Measurements from ENCODE around the gene EGLN1. TPM values are rescaled to one million over a fixed set of nuclear protein-coding genes. Genes with fewer than 3 reads are reported as not detected.

The EGLN1 gene
- total and polyA plus RNA-seq, 2 of the 8 experiments (the other 6 are each of a cell fraction or from before 2014, with no cell fraction given), result 4.0 to 6.4 TPM

DNA sequence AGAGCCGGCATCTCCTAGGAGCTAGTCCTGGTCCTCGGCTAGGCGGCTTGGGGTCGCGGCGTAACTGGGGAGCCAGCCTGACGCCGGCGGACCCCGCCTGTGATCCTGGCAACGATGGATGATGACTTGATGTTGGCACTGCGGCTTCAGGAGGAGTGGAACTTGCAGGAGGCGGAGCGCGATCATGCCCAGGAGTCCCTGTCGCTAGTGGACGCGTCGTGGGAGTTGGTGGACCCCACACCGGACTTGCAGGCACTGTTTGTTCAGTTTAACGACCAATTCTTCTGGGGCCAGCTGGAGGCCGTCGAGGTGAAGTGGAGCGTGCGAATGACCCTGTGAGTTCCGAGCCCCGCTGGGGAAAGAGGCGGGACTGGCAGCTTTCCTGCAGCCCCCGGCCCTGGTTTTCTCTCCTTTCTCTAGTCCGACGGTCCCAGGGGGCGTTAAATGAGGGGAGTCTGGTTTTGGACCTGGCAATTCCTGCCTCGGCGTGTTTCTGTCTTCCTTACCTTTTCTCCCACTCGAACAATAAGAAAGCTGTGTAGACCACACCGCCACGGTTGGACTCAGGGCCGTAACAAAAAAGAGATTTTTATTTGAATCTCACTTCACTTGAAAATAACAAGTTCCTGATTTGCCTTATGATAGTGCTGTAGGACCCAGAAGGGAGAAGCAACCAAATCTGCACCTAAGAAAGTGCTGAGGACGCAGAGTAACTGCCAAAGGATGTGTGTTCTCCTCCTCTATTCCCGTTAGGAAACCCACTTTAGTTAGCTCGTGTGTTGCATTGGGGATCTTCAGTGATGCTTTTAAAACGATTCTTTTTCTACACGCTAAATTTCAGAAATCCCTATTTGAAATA lies 83.6 kb downstream of the EGLN1 start, which contains the start of gene SPRTN:
TSS of gene SPRTN (plus strand) at position 24 of the 859 bp plus-strand sequence. CDS start at position 115, 91 bp downstream.
- peak within 1 kb of the TSS; percentile 92 for H3K56ac ChIP-seq (replicated peaks; ENCODE audit: insufficient read length, low read depth, low read length)
- FAIRE-seq, result no peak
- no peak within 1 kb of the TSS for H2BK120ac ChIP-seq (replicated peaks; ENCODE audit: low read depth, low read length)
- H4K5ac ChIP-seq (ENCODE audit: insufficient read length, low read depth, low read length), result peak within 1 kb of the TSS; percentile 72
- H3K79me1 ChIP-seq (ENCODE audit: low read depth, low read length), result peaks cover 9% of the 10 kb centered on the region; the same call in 1 of the 2 replicates
- H2BK15ac ChIP-seq (ENCODE audit: low read length), result no peak within 1 kb of the TSS
- H3K79me2 ChIP-seq (ENCODE audit: control insufficient read depth in 1 of 2, insufficient read depth in 2 of 2, low read length in 2 of 2), result peaks cover 13 to 56% of the 10 kb centered on the region in 2 experiments
- ChIA-PET POLR2A (ENCODE audit: partially characterized antibody) (interaction anchor here (1.0 to 1.8 kb wide), 5 partner anchors 11 to 168 kb away, joined by 3 to 8 read pairs (median 4); partner anchors contain the start of gene EGLN1), CTCF (ENCODE audit: partially characterized antibody) (interaction anchor here (0.5 to 2.6 kb wide), 6 partner anchors 17 to 265 kb away, joined by 3 to 6 read pairs (median 4); no protein-coding TSS in a partner anchor)
- 4% methylated on average over 42 of the region's 43 CpGs; no CpG with 5 or more reads in 1 of the 2 experiments for WGBS, 2 experiments (ENCODE audit: extremely low coverage in 1 of 2, insufficient coverage in 1 of 2, insufficient read length in 1 of 2, insufficient replicate concordance in 2 of 2, low coverage in 1 of 2, low lambda C conversion rate in 2 of 2, missing lambda C conversion rate in 1 of 2)
- peak within 1 kb of the TSS; percentile 93 to 98 for H3K4me2 ChIP-seq (ENCODE audit: insufficient read depth in 1 of 2, low read depth in 2 of 2, low read length in 2 of 2)
- H2BK5ac ChIP-seq (ENCODE audit: low read depth, low read length), result peak within 1 kb of the TSS; percentile 97
- H4K20me1 ChIP-seq (replicated peaks in 1 of 2; ENCODE audit: control insufficient read depth in 1 of 2, insufficient read depth in 2 of 2, low read length in 2 of 2), result peaks cover 5% of the 10 kb centered on the region in 2 experiments
- peak within 1 kb of the TSS; percentile 88 for H3K18ac ChIP-seq (ENCODE audit: extremely low read depth, low read length)
- H4K8ac ChIP-seq (ENCODE audit: extremely low read depth, insufficient read depth, low read length), result peak within 1 kb of the TSS; percentile 90
- no peaks in the 10 kb centered on the region for H3K9me3 ChIP-seq (ENCODE audit: insufficient read depth in 2 of 2, low read depth in 1 of 2, low read length in 1 of 2)
- H2BK20ac ChIP-seq (ENCODE audit: low read length), result no peak within 1 kb of the TSS
- peaks cover 6 to 19% (median 8%) of the 10 kb centered on the region in 4 experiments for H3K4me1 ChIP-seq (replicated peaks in 1 of 4; ENCODE audit: control insufficient read depth in 3 of 4, insufficient read depth in 4 of 4, low read length in 3 of 4)
- no peak within 1 kb of the TSS for H3K14ac ChIP-seq (ENCODE audit: insufficient read length)
- H3K36me3 ChIP-seq (ENCODE audit: control insufficient read depth in 2 of 4, insufficient read depth in 4 of 4, low read length in 3 of 4), result peaks cover 0 to 6% (median 3%) of the 10 kb centered on the region in 4 experiments; a peak in 5 of 8 replicates
- peak within 1 kb of the TSS; percentile 80; the same call in 1 of the 2 replicates for H2BK12ac ChIP-seq (ENCODE audit: low read depth, low read length)
- peak within 1 kb of the TSS; percentile 85 for H4K91ac ChIP-seq (replicated peaks; ENCODE audit: insufficient read length, low read length)
- peak within 1 kb of the TSS; percentile 73 to 90 (median 88) for H3K9ac ChIP-seq (replicated peaks in 1 of 4; ENCODE audit: extremely low read depth in 1 of 4, low read depth in 3 of 4, low read length in 3 of 4)
- no peak within 1 kb of the TSS for H3K23ac ChIP-seq (ENCODE audit: insufficient read length)
- peak within 1 kb of the TSS; percentile 99 for H2AFZ ChIP-seq (ENCODE audit: low read length)
- DNase-seq (ENCODE audit: low read depth in 1 of 2, low spot score in 2 of 2), result no peak
- H3K4ac ChIP-seq (replicated peaks; ENCODE audit: insufficient read length, low read depth, low read length), result peak within 1 kb of the TSS; percentile 44
- no peak within 1 kb of the TSS for H2AK5ac ChIP-seq (ENCODE audit: low read depth, low read length)
- H3K4me3 ChIP-seq (ENCODE audit: extremely low read depth in 1 of 4, insufficient read depth in 2 of 4, low read depth in 3 of 4, low read length in 4 of 4), result peak within 1 kb of the TSS; percentile 89 to 100 (median 98)
- peaks cover 20% of the 10 kb centered on the region for H3K23me2 ChIP-seq (ENCODE audit: low read depth, low read length)
- no peaks in the 10 kb centered on the region for H3K27me3 ChIP-seq (replicated peaks in 1 of 4; ENCODE audit: control insufficient read depth in 3 of 4, extremely low read depth in 1 of 4, insufficient read depth in 3 of 4, low read length in 3 of 4)
- peak within 1 kb of the TSS; percentile 78; the same call in 1 of the 2 replicates for H3K27ac ChIP-seq (ENCODE audit: low read depth, low read length)
- TF ChIP-seq JUN (IDR thresholded peaks at IDR 0.05; ENCODE audit: low read depth, low read length) (no peak), ZNF274 (IDR thresholded peaks at IDR 0.05; ENCODE audit: borderline replicate concordance, extremely low read depth, low read length) (no peak), RBBP5 (IDR thresholded peaks at IDR 0.05; ENCODE audit: borderline replicate concordance, low read depth, low read length) (peak; percentile 71), SIN3A (conservative IDR thresholded peaks at IDR 0.05 in 1 of 2, IDR thresholded peaks at IDR 0.05 in 1 of 2; ENCODE audit: low read depth in 1 of 2, low read length in 2 of 2) (peak in 1 of 2 experiments; percentile 65; a peak in 2 of 4 replicates), SAP30 (IDR thresholded peaks at IDR 0.05; ENCODE audit: insufficient read depth, insufficient replicate concordance, low read length) (no peak), TEAD4 (IDR thresholded peaks at IDR 0.05; ENCODE audit: low read depth, low read length) (0 out of 2 replicates have a peak, but pooled peaks have one; percentile 1), TAF7 (optimal IDR thresholded peaks at IDR 0.05; ENCODE audit: borderline replicate concordance, low read depth, low read length) (peak; percentile 37), KDM4A (IDR thresholded peaks at IDR 0.05; ENCODE audit: low read depth, low read length, severe bottlenecking) (peak; percentile 50), RAD21 (IDR thresholded peaks at IDR 0.05 in 1 of 2, conservative IDR thresholded peaks at IDR 0.05 in 1 of 2; ENCODE audit: low read depth in 2 of 2, low read length in 2 of 2) (no peak)

Data from H1 (cell line).